ENCODE measurements around the gene SORBS2.

Gene SORBS2

DNA sequence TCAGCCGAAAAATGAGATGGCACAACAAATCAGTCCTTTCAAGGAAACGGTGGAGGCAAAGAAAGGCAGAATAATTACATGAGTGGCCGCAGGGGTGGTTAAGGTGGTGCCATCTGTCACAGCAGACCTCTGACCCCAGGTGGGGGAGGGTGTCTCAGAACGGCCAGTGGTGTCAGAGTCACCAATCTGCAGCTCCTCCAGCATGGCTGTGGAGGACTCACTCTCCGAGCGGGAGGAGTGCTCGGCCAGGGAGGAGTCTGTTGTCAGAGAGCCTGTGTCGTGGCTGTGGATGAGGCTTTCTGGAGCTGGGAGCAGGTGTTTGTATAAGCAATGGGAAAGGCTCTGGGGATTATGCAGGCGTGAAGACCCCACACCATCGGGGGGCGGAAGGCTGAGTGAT lies 146.3 kb downstream of the SORBS2 start:
- DNase-seq = no peak

DNA sequence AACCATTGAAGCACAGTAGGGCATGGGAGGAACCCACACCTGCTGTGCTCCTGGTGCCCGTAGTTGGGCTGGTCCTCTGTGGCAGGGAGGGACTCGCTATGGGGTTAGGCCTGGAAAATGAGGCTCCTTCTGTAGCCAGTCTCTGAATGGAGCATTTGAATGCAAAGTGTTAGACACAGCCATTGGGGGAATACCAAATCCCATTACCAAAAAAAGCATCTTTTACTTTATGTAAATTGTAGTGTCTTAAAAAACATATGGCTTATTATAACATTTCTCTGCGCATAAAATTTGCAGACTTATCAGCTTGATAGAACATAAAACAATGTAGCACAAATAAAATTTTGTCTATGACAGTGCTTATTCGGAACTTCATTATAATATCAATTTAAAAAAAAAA lies 147.5 kb downstream of the SORBS2 start:
- DNase-seq = no peak

DNA sequence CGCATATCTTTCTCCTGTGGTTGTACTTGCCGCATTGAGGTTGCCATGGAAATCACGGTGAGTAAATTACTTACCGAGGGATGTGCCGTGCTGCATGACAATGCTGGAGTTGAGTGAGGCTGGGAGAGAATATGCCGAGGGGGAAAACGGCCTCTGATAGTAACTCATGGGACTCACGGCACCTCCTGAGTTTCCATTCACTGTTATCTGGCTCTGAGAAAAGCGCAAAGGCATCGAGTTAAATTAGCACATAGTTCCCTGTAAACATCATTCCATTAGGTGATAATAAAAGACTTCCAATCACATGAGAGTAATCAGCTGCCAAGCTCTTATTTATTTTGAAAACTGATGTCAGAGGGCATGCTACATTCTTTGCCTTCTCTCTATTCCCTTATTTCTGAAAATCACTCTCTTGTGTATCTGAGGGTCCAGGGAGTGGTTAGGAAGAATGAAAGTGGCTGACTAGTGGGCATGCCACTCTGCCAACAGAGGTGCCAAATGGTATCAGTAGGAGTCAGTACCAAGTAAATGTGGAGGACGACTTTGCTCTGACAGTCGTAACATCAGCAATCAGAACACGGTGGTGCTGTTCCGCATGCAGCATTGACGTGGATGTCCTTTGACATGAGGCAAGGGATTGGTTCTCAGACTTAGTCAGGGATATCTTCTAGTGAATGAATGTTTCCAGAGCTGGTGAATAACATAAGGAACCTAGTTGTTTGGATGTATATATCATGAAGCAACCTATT lies 149.8 kb downstream of the SORBS2 start:
- DNase-seq = no peak

DNA sequence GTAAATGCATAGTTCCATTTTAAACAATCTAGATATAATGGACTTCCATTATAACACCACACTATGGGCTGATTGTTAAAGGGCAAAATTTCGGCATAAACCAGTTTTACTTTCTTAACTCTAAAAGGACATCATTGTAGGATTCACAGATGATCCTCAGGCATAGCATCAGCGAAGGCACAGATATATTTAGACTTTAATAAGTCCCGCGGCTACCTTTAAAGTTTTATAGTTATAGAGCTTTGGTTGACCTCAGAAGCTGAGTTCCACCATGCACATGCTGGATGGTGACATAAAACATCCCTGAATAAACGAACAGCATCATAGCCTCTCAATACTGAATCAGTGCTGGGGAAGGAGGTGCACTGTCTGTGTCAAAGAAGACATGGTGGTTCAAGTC lies 151.7 kb downstream of the SORBS2 start:
- DNase-seq = no peak

DNA sequence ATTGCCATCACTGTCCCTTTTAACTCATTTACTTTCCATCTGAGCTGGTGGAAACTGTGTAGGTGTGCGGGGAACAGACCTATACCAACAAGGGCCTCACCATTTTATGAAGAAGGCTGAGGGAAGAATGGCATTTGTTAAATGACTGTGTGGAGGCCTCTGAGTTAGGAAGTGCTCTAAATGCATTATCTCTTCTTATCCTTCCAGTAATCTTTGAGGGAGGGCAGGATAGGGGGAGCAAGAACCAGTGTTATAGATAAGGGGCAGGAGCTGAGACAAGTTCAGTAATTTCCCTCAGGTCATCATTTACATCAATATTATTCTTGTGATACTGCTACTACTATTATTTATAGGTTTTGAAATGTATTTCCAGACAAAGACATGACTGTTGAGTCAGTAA lies 154.3 kb downstream of the SORBS2 start:
- no peak for DNase-seq

DNA sequence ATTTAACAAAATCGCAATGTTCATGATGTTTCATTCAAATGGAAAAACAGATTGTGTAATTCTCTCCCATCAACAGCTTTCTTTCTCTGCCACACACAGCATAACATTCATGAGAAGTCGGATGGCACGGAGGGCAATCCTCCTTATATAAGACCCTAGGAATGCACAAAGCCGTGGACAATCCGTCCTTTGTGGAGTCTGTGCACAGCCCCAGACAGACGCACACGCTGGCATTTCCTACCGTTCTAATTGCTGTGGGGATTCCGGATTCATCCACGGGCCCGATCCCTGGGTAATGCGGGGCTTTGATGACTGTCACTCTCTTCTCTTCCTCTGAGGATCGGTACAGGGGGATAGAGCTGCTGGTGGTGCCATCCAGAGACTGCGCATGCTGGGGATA lies 154.8 kb downstream of the SORBS2 start:
- no peak for DNase-seq

DNA sequence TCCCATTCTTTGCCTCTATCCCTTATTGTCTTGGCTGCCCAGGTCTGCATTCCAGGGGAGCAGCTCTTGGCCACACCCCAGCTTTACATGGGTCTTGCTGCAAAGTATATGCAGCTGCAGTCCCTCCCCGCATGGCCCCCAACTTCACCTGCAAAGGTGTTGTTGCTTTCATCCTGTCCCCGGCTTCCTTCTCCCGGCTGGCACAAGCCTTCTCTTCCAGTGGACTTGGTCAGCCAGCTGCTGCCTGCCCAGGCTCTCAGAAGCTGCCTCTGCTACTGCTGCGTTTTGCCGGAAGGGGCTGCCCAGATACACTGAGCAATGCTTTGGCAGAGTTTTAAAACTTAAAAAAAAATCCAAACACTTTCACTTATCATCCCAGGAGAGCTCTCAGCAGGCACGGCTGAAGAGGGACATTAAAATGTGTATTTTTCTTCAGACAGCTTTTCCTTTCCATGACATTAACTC lies 155.5 kb downstream of the SORBS2 start:
- DNase-seq = no peak

DNA sequence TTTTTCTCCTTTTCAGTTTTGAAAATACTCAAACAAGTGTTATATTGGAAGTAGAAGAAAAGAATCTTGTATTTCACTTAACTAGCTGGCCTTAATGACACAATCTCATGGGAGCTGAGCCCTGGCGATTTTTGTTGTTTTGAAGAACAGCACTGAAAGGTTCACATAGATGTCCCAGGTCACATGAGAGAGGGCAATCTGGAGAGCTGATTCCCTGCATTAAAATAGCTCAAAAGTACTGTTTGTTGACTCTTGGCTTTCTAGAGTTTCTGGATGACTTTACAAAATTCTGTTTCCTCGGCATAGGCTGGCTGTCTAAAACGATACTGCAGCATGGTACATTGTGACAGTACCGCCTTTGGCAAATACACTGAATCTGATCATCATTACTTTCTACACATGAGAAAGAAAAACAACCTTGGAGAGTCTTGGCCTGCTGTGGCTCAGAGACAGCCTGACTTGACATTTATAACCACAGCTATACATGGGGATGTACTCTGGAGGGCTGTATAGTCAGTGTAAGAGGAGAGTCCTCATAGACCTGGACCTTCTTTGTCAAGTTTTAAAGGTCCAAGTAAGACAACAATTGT lies 156.9 kb downstream of the SORBS2 start:
- no peak for DNase-seq

DNA sequence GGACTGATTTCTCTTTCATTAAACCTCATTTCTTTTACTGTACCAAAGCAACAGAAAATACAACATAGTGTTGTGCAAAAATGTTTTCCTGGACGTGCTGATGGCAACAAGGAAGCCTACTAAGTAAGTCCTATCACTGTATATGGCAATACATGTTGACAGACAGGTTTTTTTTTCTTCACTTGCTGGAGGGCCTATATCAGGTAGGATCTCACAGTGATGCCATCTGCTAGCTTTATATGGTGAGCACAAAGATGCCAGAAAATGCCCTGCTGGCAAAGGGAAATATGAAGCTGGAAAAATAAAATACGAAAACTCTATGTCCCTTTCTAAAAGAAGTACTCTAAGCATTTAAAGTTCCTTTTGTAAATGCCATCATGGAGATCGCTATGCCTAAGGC lies 157.7 kb downstream of the SORBS2 start:
- DNase-seq = no peak

DNA sequence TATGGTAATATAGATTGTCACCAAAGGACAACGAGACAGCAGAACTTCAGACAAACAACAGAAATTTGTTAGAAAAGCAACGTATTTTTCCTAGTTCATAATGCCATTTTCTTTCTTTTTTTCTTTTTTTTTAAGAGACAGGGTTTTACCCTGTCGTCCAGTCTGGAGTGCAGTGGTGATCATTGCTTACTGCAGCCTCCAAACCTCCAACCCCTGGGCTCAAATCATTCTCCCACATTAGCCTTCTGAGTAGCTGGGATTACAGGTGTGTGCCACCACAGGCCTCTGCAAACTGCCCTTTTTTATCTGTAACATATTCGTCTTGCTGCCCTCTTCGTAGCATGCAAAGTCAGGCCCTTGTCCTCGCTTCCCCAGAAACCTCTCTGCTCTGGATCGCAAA lies 160.1 kb downstream of the SORBS2 start:
- DNase-seq = no peak

DNA sequence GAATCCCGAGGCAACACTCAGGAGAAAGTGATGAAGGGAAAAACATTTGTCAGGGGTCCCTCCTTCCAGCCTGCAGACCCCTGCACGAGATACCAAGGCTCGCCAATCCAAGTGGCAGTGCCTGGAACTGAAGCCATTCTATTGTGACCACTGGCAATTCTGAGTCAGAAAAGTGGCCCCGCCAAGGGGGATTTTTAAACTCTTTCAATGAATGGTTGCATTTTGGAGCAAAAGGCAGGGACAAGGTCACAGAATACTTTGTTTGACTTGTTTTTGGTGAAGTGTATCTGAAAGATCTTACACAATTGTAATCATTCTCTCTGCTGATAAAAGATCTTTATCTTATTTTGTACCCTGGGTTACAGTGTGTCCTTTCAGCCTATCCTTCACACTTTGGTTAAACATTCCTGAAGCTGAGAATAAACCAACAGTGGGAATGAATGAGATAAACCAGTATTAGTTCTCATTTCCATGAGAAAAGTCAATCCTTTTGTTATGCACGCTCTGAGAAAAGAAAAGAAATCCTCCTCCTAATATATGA lies 160.8 kb downstream of the SORBS2 start:
- DNase-seq = no peak

DNA sequence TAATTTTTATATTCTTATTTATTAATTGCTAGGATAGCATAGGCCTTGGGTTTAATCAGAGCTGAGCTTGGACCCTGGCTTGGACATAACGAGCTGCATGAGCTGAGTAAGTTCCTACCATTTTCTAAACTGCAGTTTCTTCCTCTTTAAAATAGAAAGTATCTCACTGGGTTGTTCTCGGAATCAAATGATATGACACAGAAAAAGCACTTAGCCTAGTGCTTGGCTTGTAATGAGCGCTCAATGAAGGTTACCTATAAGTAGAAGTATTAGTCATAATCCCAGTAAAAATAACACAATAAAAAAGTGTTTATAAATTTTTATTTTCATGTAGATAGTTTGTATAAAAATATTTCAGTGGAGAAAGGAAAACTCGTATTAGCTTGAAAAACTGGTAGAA lies 163.4 kb downstream of the SORBS2 start:
- DNase-seq = no peak

DNA sequence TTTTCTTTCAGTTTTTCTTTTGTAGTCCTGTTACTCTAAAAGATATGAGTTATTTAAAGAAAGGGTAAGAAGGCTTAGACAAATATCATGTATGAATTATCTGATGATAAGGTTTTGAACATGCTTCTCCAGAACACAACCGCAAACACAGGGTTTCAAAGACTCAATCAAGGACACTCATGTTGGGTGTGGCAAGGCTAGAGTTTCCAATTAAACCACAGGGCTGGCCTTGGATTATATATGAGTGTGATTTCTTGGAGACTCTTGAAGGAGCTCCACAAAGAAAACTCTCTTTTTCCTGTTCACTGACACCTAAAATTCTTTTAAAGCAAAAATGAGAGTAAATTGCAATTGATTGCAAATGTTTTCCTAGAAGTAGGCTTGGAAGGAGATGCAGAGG lies 166.6 kb downstream of the SORBS2 start:
- DNase-seq = no peak

DNA sequence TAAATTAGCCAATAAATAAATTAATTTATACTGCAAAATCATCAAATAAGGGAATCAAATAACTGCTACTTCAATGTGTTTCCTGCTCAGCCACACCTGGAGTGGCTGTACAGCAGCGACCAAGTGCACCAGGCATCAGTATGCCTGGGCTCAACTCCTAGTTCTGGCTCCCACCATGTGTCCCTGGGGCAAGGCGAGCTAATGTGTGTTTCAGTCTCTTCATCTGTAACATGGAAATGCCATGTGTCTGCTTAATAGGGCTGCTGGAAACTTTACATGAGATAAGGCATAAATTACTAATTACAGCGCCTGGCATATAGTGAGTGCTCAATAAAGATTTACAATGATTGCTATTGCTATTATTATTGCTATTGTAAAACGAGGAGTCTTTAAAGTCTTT lies 167.6 kb downstream of the SORBS2 start:
- DNase-seq = no peak

DNA sequence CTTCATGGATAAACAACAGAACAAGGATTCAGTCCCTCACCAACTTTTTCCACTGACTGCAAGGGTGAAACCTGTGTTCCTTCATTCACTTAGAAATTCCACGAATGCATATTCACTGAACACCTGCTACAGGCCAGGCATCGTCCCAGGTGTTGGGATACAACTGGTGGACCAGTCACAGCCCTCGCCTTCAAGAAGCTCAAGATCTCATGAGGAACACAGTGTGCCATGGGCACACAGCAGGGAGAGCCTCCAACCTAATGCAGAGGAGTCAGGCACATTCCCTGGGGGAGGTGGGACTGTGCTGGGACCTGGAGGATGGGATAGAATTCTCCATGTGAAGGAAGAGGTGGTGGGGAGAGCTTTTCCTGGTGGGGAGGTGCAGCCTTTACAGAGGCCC lies 169.1 kb downstream of the SORBS2 start:
- DNase-seq = no peak

DNA sequence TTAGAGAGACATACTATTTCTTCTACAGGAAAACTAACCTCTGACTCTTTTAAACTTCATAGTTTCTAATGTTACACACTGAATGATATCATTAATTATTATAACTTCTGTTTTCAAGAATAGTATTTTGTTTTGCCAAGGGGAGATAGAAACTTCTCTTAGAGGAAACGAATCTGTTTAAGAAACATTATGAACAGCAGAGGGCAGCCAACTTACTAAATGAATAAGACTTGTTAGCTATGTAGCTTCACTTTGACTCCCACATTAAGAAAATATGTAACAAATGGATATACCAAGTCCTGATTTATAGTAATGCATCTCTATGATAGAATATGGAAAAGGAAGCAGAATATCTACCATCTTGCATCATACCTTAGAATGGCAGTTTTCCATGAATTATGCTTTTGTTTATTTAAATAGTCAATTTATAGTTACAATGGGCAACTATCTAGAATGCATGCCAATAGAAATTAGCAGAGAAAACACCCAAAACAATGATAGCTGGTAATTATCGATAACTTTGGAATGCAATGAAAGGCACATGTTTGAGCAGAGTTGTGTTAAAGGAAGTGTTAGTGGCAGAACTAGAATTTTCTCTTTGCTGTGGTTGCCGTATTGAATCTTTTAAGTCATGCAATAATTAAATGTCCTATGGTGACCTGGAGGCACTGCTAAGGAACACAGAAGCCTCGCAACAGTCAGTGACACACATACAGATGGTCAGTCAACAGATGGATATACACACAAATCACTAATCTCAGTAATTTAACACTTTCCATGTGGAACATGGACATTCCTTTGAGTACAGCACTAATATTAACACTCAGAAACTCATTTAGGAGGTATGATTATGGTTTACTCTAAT lies 171.0 kb downstream of the SORBS2 start:
- peak; percentile 25 for DNase-seq

DNA sequence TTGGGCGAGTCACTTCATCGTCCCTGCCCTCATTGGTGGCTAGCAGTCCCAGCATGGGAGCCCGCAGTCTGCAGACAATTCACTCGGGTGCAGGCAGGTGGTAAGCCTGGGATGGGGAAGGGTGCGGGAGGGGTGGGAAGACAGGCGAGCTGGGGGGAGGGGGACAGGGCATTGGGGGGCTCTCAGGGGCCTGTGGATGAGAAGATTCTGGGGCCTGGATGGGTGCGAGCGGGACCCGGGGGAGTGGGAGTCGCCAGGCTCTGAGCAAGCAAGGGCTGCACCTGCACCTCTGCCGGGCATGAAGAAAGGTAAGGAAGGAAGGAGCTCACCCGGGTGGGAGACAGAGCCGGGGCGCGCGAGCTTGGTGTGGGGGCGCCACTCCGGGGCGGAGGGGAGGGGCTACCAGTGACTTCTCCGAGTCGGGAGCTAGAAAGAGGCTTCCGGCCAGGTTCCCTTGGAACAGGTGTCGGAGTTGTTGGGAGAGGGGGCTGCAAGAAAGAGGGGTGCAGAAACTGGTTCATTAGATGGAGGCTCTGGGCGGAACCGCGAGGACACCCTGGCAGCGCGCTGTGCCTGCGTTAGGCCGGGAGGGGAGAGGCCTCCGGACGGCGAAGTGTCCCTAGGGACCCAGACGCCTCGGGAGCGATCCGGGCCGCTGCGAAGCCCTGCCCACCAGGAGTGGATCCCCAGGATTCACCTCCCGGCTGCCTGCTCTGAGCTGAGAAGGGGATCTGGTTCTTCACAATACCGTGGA lies 173.3 kb downstream of the SORBS2 start:
- DNase-seq = no peak

DNA sequence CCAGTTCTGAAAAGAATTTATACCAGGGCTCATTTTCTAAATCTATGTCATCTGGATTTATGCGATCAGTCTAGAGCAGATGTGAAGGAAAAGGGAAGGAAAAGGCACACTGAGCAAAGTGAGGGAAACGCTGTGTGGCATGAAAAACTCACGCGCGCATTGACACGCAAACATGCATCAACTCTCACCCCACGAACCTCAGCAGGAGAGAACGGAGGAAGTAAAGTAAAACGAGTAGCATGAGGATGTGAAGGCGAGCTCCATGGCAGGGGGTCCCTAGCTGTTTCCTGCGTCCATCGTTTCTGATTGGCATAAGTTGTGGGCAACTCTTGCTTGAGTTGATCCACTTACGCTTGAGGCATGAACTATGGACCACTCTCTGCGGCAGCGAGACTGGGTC lies 173.9 kb downstream of the SORBS2 start:
- no peak for DNase-seq

DNA sequence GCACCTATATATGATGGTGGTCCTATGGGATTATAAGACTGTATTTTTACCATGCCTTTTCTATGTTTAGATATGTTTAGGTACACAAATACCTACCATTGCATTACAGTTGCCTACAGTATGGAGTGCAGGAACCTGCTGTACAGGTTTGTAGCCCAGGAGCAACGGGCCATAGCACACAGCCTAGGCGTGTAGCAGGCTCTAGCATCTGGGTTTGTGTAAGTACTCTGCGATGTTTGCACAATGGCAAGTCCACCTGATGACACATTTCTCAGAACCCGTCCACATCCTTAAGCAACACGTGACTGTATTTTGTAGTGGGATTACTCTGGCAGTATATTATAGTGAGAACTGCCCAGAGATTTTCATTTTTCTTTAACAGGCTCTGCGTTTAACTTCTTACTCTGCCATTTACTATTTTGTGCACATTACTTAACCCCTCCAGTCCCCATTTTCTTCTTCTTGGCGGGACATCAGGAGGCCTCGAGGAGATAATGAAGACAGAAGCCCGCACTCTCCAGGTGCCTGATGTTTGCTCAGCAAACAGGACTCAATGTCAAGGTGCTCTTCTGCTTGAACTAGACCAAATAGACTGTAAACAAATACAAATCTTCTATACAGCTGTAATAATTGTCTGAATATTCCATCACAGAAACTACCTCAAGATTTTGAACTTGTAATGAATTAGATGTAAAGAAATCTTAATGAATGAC lies 174.7 kb downstream of the SORBS2 start:
- no peak for DNase-seq

DNA sequence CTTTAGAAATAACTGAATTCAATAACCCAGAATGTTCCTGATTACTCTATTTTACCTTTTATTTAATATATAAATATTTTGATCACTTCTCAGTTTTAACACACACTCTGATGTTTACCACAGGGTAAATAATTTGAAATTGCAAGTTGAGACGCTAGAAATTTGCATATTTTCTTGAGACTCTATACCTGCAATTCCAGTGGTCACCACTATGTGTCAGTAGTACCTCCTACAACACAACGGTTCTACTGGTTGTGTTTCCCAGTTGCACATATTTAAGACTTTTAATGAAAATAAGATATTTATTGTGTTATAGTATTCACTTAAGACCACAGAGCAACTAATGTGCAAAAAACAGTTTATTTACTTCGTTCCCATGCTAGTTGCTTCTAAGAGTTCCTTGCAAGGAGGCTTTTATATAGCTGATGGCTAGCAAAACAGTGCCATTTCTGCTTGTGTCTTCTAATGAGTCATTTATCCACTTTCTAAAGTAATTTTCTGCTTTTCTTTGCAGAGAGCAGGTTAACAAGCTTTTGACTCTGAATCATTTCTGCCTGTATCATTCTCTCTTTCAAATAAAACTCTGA lies 177.8 kb downstream of the SORBS2 start:
- DNase-seq = no peak

DNA sequence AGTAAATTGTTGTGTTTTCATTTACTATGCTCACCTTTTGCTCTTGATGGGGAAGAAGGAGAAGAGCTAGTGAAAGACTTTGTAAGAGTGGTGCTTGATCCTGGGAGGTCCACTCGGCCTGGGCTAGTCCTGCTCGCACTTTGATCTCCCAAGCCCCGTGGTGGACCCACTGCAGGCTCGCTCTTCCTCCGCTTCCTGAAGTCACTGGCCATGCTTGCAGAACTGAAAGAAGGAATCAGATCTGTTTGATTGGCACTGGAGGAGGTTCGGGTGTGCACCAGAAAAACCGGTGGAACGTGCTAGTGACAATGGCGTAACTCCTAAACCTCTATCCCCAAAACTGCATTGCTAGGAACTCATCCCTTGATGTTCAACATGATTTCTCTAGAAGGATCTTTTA lies 185.2 kb downstream of the SORBS2 start:
- no peak for DNase-seq

DNA sequence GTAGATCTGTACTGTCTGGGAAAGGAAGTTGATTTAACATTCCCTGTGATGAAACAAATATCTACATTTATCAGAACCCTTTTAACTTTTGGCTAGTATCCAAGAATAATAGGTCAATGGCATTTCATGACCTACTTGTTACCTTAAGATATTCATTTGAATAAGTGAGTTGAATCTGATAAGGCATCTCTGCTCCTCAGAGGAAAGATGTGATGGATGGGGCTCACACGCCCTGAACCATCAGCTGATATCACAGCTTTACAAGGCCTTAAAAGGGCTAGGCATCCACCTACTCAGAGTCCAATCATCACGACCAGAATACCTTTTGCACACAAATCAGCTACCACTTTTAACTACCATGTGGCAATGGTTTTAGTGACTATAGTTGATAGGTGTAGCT lies 186.5 kb downstream of the SORBS2 start:
- no peak for DNase-seq
